ENCODE data around the gene MT1F.

The MT1F gene

GRCh38 chr16:56625943-56626654 is 31.7 kb upstream of the MT1F start:
- no peak for DNase-seq (ENCODE audit: low read depth)

- DNase-seq (ENCODE audit: low read depth): no peak
Observed at GRCh38 chr16:56626685-56627084, 31.1 kb upstream of the MT1F start.

- DNase-seq (ENCODE audit: low read depth): no peak
Observed at GRCh38 chr16:56628486-56629350, 29.0 kb upstream of the MT1F start.

- DNase-seq (ENCODE audit: low read depth): no peak
Observed at GRCh38 chr16:56629531-56629930, 28.2 kb upstream of the MT1F start.

- no peak for DNase-seq (ENCODE audit: low read depth)
Observed at GRCh38 chr16:56630134-56630533, 27.6 kb upstream of the MT1F start.

- DNase-seq (ENCODE audit: low read depth): no peak
Observed at GRCh38 chr16:56631197-56631596, 26.6 kb upstream of the MT1F start.

- no peak for DNase-seq (ENCODE audit: low read depth)
Observed at GRCh38 chr16:56631832-56632155, 26.0 kb upstream of the MT1F start.

GRCh38 chr16:56632156-56632847 is 25.5 kb upstream of the MT1F start, which contains the start of gene MT1M:
MT1M (plus strand) TSS chr16:56632659; CDS start chr16:56632732, 73 bp downstream.
- DNase-seq (ENCODE audit: low read depth): no peak

GRCh38 chr16:56632848-56633365 is 24.9 kb upstream of the MT1F start:
- no peak for DNase-seq (ENCODE audit: low read depth)

GRCh38 chr16:56633535-56633934 is 24.2 kb upstream of the MT1F start:
- DNase-seq (ENCODE audit: low read depth): no peak

- DNase-seq (ENCODE audit: low read depth): no peak
Observed at GRCh38 chr16:56634715-56635440, 22.9 kb upstream of the MT1F start.

GRCh38 chr16:56635441-56635967 is 22.3 kb upstream of the MT1F start:
- no peak for DNase-seq (ENCODE audit: low read depth)

- no peak for DNase-seq (ENCODE audit: low read depth)
Observed at GRCh38 chr16:56636616-56637413, 20.9 kb upstream of the MT1F start.

GRCh38 chr16:56637814-56638750 is 19.7 kb upstream of the MT1F start, which contains the start of gene MT1A:
MT1A (plus strand) TSS chr16:56638666; CDS start chr16:56638739, 73 bp downstream.
- DNase-seq (ENCODE audit: low read depth): no peak

- DNase-seq (ENCODE audit: low read depth): no peak
Observed at GRCh38 chr16:56639045-56639444, 18.7 kb upstream of the MT1F start.

GRCh38 chr16:56640076-56640475 is 17.7 kb upstream of the MT1F start:
- DNase-seq (ENCODE audit: low read depth): no peak

GRCh38 chr16:56641166-56641565 is 16.6 kb upstream of the MT1F start:
- no peak for DNase-seq (ENCODE audit: low read depth)

GRCh38 chr16:56643080-56643778 is 14.5 kb upstream of the MT1F start:
- peak; percentile 24 for DNase-seq (ENCODE audit: low read depth)

- DNase-seq (ENCODE audit: low read depth): no peak
Observed at GRCh38 chr16:56643833-56644232, 13.9 kb upstream of the MT1F start.
